GM21526 (cell line): ENCODE data around the gene ERCC6L2.

Experiments
- ATAC-seq: cut with Tn5 transposase; IDR thresholded peaks from one replicate; pipeline ENCODE4 v1.9.1; 2021; ENCODE audit warnings: moderate library complexity; ENCODE audit not compliant: unreplicated experiment, low FRiP score

The ERCC6L2 gene

DNA sequence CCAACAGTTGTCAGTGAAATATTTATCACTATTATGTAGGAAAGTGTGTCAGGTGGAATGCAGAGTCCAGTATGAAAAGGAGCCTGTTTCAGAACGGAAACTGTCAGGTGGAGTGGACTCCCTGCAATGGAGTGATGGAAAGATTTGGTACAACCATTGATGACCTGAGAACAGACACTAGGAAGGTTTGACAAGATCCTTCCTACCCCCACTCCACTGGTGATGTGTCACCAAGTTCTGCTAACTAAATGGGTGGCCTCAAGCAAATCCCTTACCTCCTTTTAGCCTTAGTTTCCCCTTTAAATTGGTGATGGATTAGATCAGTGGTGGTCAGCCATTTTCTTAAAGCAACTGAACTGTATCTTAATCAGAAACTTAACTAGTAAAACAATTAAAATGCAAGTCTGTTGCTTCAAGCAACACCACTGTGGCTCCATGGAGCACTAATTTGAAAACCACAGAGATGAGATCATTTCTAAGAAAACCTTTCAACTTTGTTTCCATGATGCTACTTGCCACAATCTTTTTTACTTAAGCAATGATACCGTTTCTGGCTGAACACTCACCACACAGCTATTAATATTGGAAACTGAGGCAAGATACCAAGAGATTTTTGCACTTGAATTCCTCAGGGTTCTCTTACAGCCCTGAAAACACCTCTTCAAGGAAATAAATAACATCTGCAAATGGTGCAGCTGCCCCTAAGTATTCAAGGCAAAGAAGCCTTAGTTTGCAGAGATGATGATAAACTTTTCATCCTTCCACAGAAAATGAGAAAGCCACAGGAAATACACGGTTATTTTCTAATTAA is 140.6 kb downstream of the ERCC6L2 start:
- no peak for ATAC-seq
